CD4-positive, alpha-beta T cell (primary cell): ENCODE data around the gene SCUBE2. TPM values are rescaled to one million over a fixed set of nuclear protein-coding genes. Genes with fewer than 3 reads are reported as not detected.

Experiments used
- ATAC-seq: fragments of 200-7000 bp; cut with Tn5 transposase; one replicate; pipeline ENCODE4 v1.10.0; 2022; ENCODE audit warnings: mild to moderate bottlenecking; ENCODE audit not compliant: poor library complexity
- CTCF ChIA-PET: fragments of 350-600 bp; sonication (Branson Sonifier 250); formaldehyde crosslinking; loops from one replicate; lab custom pipeline; 2021; ENCODE audit warnings: antibody characterized with exemption, inconsistent platforms; lab: Charles Lee
- POLR2A ChIA-PET: fragments of 350-600 bp; sonication (Branson Sonifier 250); formaldehyde crosslinking; loops from one replicate; lab custom pipeline; 2021; ENCODE audit warnings: antibody characterized with exemption, inconsistent platforms; lab: Charles Lee
- DNase-seq, 14 experiments: peaks; one replicate each; pipeline ENCODE4 v3.0.0-alpha.2; 2013 to 2020; ENCODE audit warnings: mixed read lengths in 2 of 14
- H3K27ac ChIP-seq, 2 donors: one replicate each; pipeline versions ENCODE4 v1.5.1 to v1.7.0; 2013; ENCODE audit warnings: low read length in 2 of 2, low read depth in 1 of 2, mild to moderate bottlenecking in 1 of 2
- H3K27me3 ChIP-seq, 2 experiments: 1 replicate in 1 of 2; 2 replicates in 1 of 2; pipeline versions ENCODE4 v1.6.1 to v1.7.0; 2013; ENCODE audit warnings: low read length in 2 of 2, control low read depth in 1 of 2, mild to moderate bottlenecking in 1 of 2, moderate library complexity in 1 of 2; ENCODE audit not compliant: insufficient read depth in 2 of 2, control insufficient read depth in 1 of 2
- H3K36me3 ChIP-seq: one replicate; pipeline ENCODE4 v1.6.1; 2013; ENCODE audit warnings: low read length, control low read depth; ENCODE audit not compliant: insufficient read depth
- H3K4me1 ChIP-seq: one replicate; pipeline ENCODE4 v1.6.1; 2013; ENCODE audit warnings: low read length, control low read depth; ENCODE audit not compliant: insufficient read depth
- H3K4me3 ChIP-seq: one replicate; pipeline ENCODE4 v1.5.1; 2013; ENCODE audit warnings: mild to moderate bottlenecking, low read length, moderate library complexity
- H3K9me3 ChIP-seq, 2 experiments: 1 replicate in 1 of 2; 2 replicates in 1 of 2; pipeline versions ENCODE4 v1.6.1 to v1.7.0; 2013; ENCODE audit warnings: low read length in 2 of 2, mild to moderate bottlenecking in 2 of 2, control low read depth in 1 of 2, moderate library complexity in 1 of 2; ENCODE audit not compliant: control insufficient read depth in 1 of 2, insufficient read depth in 1 of 2
- H3K27ac Mint-ChIP-seq: one replicate; pipeline ENCODE4 v1.8.0; 2020; ENCODE audit warnings: mixed read lengths
- H3K27me3 Mint-ChIP-seq: one replicate; pipeline ENCODE4 v1.8.0; 2021; ENCODE audit warnings: mixed read lengths
- H3K36me3 Mint-ChIP-seq: one replicate; pipeline ENCODE4 v1.8.0; 2021; ENCODE audit warnings: low read depth, mixed read lengths
- H3K4me1 Mint-ChIP-seq: one replicate; pipeline ENCODE4 v1.8.0; 2021; ENCODE audit warnings: low read depth, mixed read lengths
- H3K4me3 Mint-ChIP-seq: one replicate; pipeline ENCODE4 v1.8.0; 2020; ENCODE audit warnings: mild to moderate bottlenecking, mixed read lengths
- H3K9me3 Mint-ChIP-seq: one replicate; pipeline ENCODE4 v1.8.0; 2020; ENCODE audit warnings: mixed read lengths
- intact Hi-C, 2 experiments: fragments of 100-400 bp; cut with DNase I in 1 of 2; cut with micrococcal nuclease in 1 of 2; formaldehyde crosslinking; loops; one replicate each; pipeline versions ENCODE4 v1.15.1 to v1.9.0; 2023 to 2025; cut with DNase I, micrococcal nuclease
- total RNA-seq, 174 experiments: library from RNA in 2 of 174; stranded (reverse) in 2 of 174; gene quantifications; one replicate each; pipeline ENCODE4 v1.2.3 and lab custom pipeline; 2021 to 2026
- TF ChIP-seq, protein P1 (sequence below): fragments of 200-600 bp; IDR thresholded peaks from one replicate; pipeline ENCODE4 v1.8.0; 2022; ENCODE audit warnings: antibody characterized with exemption, mild to moderate bottlenecking

SCUBE2 gene
- total RNA-seq, 2 experiments from 2014 or later: 0.17 TPM; not detected in 1

DNA sequence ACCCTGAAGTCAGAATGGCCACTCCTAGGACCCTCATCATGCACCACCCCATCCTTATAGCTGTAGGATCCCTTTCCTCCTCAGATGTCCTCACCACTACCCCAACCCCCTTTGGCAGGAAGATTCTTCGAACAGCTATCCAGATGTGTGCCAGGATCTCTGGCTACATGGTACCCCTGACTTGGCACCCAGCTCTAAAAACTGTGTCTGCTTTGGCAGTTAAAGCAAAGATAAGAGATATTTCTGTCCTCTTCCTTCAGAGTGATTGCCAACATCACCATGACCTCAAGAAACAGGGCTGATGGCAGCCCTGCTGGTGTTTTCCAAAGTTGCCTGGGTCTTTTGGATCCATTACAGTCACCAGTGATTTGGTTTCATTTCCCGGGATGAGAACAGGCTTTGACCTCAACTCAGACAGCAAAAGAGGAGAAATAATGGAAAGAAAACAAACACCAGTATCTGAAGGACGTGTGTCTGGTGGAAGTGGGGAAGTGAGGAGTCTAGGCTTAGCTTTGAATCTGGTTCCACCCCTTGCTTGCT lies 83.3 kb downstream of the SCUBE2 start:
- H3K27ac ChIP-seq: no peak overlapping the region
- ChIA-PET CTCF (interaction anchor here (1.7 kb wide), 1 partner anchor 129 kb away, joined by 4 read pairs; no protein-coding TSS in a partner anchor), POLR2A (no interaction called here)
- Mint-ChIP-seq H3K4me1 (peaks cover 13% of the 10 kb centered on the region), H3K27me3 (peaks cover 16% of the 10 kb centered on the region), H3K9me3 (no peaks in the 10 kb centered on the region), H3K4me3 (no peak overlapping the region), H3K36me3 (no peaks in the 10 kb centered on the region), H3K27ac (no peak overlapping the region)
- peaks cover 17% of the 10 kb centered on the region for H3K4me1 ChIP-seq
- peaks cover 3% of the 10 kb centered on the region in 2 experiments for H3K27me3 ChIP-seq
- no peaks in the 10 kb centered on the region for H3K36me3 ChIP-seq
- DNase-seq (no peak), ATAC-seq (no peak)
- H3K4me3 ChIP-seq: no peak overlapping the region
- intact Hi-C loops: loop anchor here in 1 of 2 experiments (10.0 kb wide), 1 partner anchor 323 kb away; the partner anchor contains the start of genes RPL27A and TRIM66
- no peaks in the 10 kb centered on the region for H3K9me3 ChIP-seq
- TF ChIP-seq, protein P1, sequence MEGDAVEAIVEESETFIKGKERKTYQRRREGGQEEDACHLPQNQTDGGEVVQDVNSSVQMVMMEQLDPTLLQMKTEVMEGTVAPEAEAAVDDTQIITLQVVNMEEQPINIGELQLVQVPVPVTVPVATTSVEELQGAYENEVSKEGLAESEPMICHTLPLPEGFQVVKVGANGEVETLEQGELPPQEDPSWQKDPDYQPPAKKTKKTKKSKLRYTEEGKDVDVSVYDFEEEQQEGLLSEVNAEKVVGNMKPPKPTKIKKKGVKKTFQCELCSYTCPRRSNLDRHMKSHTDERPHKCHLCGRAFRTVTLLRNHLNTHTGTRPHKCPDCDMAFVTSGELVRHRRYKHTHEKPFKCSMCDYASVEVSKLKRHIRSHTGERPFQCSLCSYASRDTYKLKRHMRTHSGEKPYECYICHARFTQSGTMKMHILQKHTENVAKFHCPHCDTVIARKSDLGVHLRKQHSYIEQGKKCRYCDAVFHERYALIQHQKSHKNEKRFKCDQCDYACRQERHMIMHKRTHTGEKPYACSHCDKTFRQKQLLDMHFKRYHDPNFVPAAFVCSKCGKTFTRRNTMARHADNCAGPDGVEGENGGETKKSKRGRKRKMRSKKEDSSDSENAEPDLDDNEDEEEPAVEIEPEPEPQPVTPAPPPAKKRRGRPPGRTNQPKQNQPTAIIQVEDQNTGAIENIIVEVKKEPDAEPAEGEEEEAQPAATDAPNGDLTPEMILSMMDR: no peak

- H3K27me3 Mint-ChIP-seq: peaks cover 38% of the 10 kb centered on the region
- peak overlapping the region; percentile 1 for H3K27ac Mint-ChIP-seq
- H3K27ac ChIP-seq: no peak overlapping the region
- no peak for DNase-seq
- H3K4me1 ChIP-seq: peaks cover 23% of the 10 kb centered on the region
- CTCF ChIA-PET: interaction anchor here (1.0 kb wide), 1 partner anchor 10 kb away, joined by 4 read pairs; no protein-coding TSS in a partner anchor
- H3K9me3 ChIP-seq: no peaks in the 10 kb centered on the region
- H3K36me3 ChIP-seq: no peaks in the 10 kb centered on the region
- POLR2A ChIA-PET: interaction anchor here (0.6 kb wide), 1 partner anchor 324 kb away, joined by 3 read pairs; no protein-coding TSS in a partner anchor
- intact Hi-C loops: loop anchor here in 1 of 2 experiments (10.0 kb wide), 1 partner anchor 320 kb away; the partner anchor contains the start of genes RPL27A and TRIM66
- no peaks in the 10 kb centered on the region for H3K9me3 Mint-ChIP-seq
- H3K36me3 Mint-ChIP-seq: no peaks in the 10 kb centered on the region
- ATAC-seq: no peak
- H3K4me3 Mint-ChIP-seq: peak overlapping the region; percentile 78
- no peak overlapping the region for H3K4me3 ChIP-seq
- H3K27me3 ChIP-seq: peaks cover 11 to 31% of the 10 kb centered on the region in 2 experiments
- H3K4me1 Mint-ChIP-seq: peaks cover 22% of the 10 kb centered on the region
- TF ChIP-seq, protein P1: no peak
Measured at GRCh38 chr11:9005087-9005486, 86.3 kb downstream of the SCUBE2 start.

- ATAC-seq: peak; percentile 11
- peaks cover 46% of the 10 kb centered on the region for H3K27me3 Mint-ChIP-seq
- CTCF ChIA-PET: interaction anchor here (1.0 kb wide), 1 partner anchor 11 kb away, joined by 4 read pairs; no protein-coding TSS in a partner anchor
Measured at GRCh38 chr11:9004183-9004926, 87.0 kb downstream of the SCUBE2 start.

More at GRCh38 chr11:9004183-9004926, 87.0 kb downstream of the SCUBE2 start:
- Mint-ChIP-seq H3K36me3 (no peaks in the 10 kb centered on the region), H3K4me3 (peak overlapping the region; percentile 78), H3K27ac (peak overlapping the region; percentile 1), H3K9me3 (no peaks in the 10 kb centered on the region), H3K4me1 (peaks cover 22% of the 10 kb centered on the region)
- intact Hi-C loops: loop anchor here in 1 of 2 experiments (10.0 kb wide), 1 partner anchor 320 kb away; the partner anchor contains the start of genes RPL27A and TRIM66
- Histone ChIP-seq H3K4me1 (peaks cover 23% of the 10 kb centered on the region), H3K9me3 (no peaks in the 10 kb centered on the region), H3K27me3 (peaks cover 11 to 36% of the 10 kb centered on the region in 2 experiments), H3K27ac (no peak overlapping the region), H3K36me3 (no peaks in the 10 kb centered on the region), H3K4me3 (peak overlapping the region; percentile 53)
- TF ChIP-seq, protein P1: no peak
- peak in 7 of 14 experiments; percentile 5 to 55 (median 25) for DNase-seq
- POLR2A ChIA-PET: interaction anchor here (1.0 to 2.9 kb wide), 3 partner anchors 13 to 457 kb away, joined by 3 to 14 read pairs (median 4); partner anchors contain the start of genes TMEM9B and ZNF143
